K562 (cell line): ENCODE results near the gene TARP.

Experiments
- ATAC-seq: fragments of 200-7000 bp; cut with Tn5 transposase; 3 replicates; pipeline ENCODE4 v1.9.1; 2020; ENCODE audit warnings: moderate library complexity
- BruUV-seq: library from RNA; stranded (reverse); fragments of 400-500 nt; replicated peaks from 2 replicates; lab custom pipeline; 2021; lab: Mats Ljungman, UMichigan
- CTCF ChIA-PET: fragments of 300-600 bp; formaldehyde crosslinking; extraction: SDS; loops from one replicate; lab custom pipeline; 2021; ENCODE audit warnings: low intra/inter-chr PET ratio; lab: Yijun Ruan, JAX
- POLR2A ChIA-PET: fragments of 300-600, 350-650 bp; sonication (Branson Sonifier 250); formaldehyde crosslinking; extraction: SDS; loops from one replicate; lab custom pipeline; 2021; ENCODE audit warnings: antibody characterized with exemption, inconsistent platforms; lab: Yijun Ruan, JAX
- DNase-seq, 4 experiments: peaks; one replicate each; pipeline versions ENCODE4 v3.0.0 to v3.0.0-alpha.2; 2011 to 2018; ENCODE audit warnings: low spot score in 3 of 4, mixed read lengths in 3 of 4; ENCODE audit errors: extremely low read depth in 1 of 4
- FAIRE-seq: peaks from 2 replicates; lab custom pipeline; 2011; peaks lifted over from hg19 to GRCh38; lab: Jason Lieb, UNC
- H2AFZ ChIP-seq: 2 replicates; pipeline ENCODE4 v1.6.0; 2011; ENCODE audit warnings: low read depth, low read length, control low read depth, inconsistent platforms
- H3K27ac ChIP-seq: fragments of 200-600 bp; 3 replicates; pipeline ENCODE4 v1.8.0; 2011; ENCODE audit warnings: low read depth, mild to moderate bottlenecking, control low read depth, inconsistent platforms, low read length, moderate library complexity, mixed read lengths; ENCODE audit errors: extremely low read depth
- H3K27me3 ChIP-seq, 2 experiments: fragments of 300-600 bp in 1 of 2; 2 replicates in 1 of 2; 3 replicates in 1 of 2; pipeline versions ENCODE4 v1.6.0 to v1.8.0; 2011; ENCODE audit warnings: inconsistent platforms in 2 of 2, low read length in 2 of 2, mild to moderate bottlenecking in 1 of 2, mixed read lengths in 1 of 2, moderate library complexity in 1 of 2; ENCODE audit not compliant: control insufficient read depth in 2 of 2, insufficient read depth in 2 of 2
- H3K36me3 ChIP-seq: fragments of 300-600 bp; 3 replicates; pipeline ENCODE4 v1.8.0; 2011; ENCODE audit warnings: mild to moderate bottlenecking, low read length, inconsistent platforms; ENCODE audit not compliant: control insufficient read depth, insufficient read depth
- H3K4me1 ChIP-seq, 2 experiments: fragments of 200-600 bp in 1 of 2; replicated peaks in 1 of 2; 2 replicates in 1 of 2; 3 replicates in 1 of 2; pipeline versions ENCODE4 v1.5.1 to v1.8.0; 2011; ENCODE audit warnings: inconsistent platforms in 2 of 2, low read length in 2 of 2, mild to moderate bottlenecking in 1 of 2, mixed read lengths in 1 of 2, moderate library complexity in 1 of 2; ENCODE audit not compliant: control insufficient read depth in 2 of 2, insufficient read depth in 2 of 2
- H3K4me2 ChIP-seq: 2 replicates; pipeline ENCODE4 v1.6.1; 2011; ENCODE audit warnings: low read length, control low read depth, inconsistent platforms, mixed read lengths; ENCODE audit not compliant: insufficient read depth
- H3K4me3 ChIP-seq: fragments of 200-600 bp; sonication (generic), shearing (Covaris generic); 2 replicates; pipeline ENCODE4 v1.5.1; 2016; ENCODE audit warnings: control low read depth, inconsistent platforms
- H3K79me2 ChIP-seq: fragments of 200-600 bp; 3 replicates; pipeline ENCODE4 v1.8.0; 2011; ENCODE audit warnings: low read length, inconsistent platforms; ENCODE audit not compliant: control insufficient read depth, insufficient read depth
- H3K9ac ChIP-seq, 2 experiments: 2 replicates each; pipeline versions ENCODE4 v1.6.0 to v1.6.1; 2011; ENCODE audit warnings: low read depth in 2 of 2, low read length in 2 of 2, control low read depth in 1 of 2, inconsistent platforms in 1 of 2, mild to moderate bottlenecking in 1 of 2, mixed read lengths in 1 of 2; ENCODE audit not compliant: insufficient read depth in 1 of 2
- H3K9me1 ChIP-seq: one replicate; pipeline ENCODE4 v1.6.0; 2011; ENCODE audit warnings: inconsistent platforms, mild to moderate bottlenecking, low read length, moderate library complexity; ENCODE audit not compliant: control insufficient read depth, insufficient read depth
- H3K9me3 ChIP-seq: replicated peaks from 2 replicates; pipeline ENCODE4 v1.5.1; 2011; ENCODE audit warnings: low read depth, low read length, inconsistent platforms; ENCODE audit not compliant: control insufficient read depth, insufficient read depth
- H4K20me1 ChIP-seq: replicated peaks from 2 replicates; pipeline ENCODE4 v1.6.1; 2011; ENCODE audit warnings: low read length, inconsistent platforms, mixed read lengths; ENCODE audit not compliant: control insufficient read depth, insufficient read depth
- CEBPB ChIP-seq: fragments of 450-650 bp; IDR thresholded peaks from 2 replicates; pipeline ENCODE4 v1.6.1; 2016; ENCODE audit warnings: missing genetic modification characterization, missing compliant biosample characterization
- MTA2 ChIP-seq: fragments of 450-650 bp; IDR thresholded peaks from 2 replicates; pipeline ENCODE4 v1.6.1; 2016; ENCODE audit warnings: low read depth
- NBN ChIP-seq: fragments of 450-650 bp; IDR thresholded peaks from 2 replicates; pipeline ENCODE4 v1.6.1; 2016; ENCODE audit warnings: low read depth, mild to moderate bottlenecking
- NR2C1 ChIP-seq, 2 experiments: fragments of 450-650 bp; IDR thresholded peaks; 2 replicates each; pipeline ENCODE4 v1.6.1; 2017; ENCODE audit warnings: mild to moderate bottlenecking in 2 of 2, antibody characterized with exemption in 1 of 2, inconsistent platforms in 1 of 2, missing compliant biosample characterization in 1 of 2, missing genetic modification characterization in 1 of 2
- RAD21 ChIP-seq, 2 experiments: fragments of 250-450 bp in 1 of 2; fragments of 450-650 bp in 1 of 2; sonication (Bioruptor Pico) in 1 of 2; formaldehyde crosslinking in 1 of 2; IDR thresholded peaks in 1 of 2; conservative IDR thresholded peaks in 1 of 2; 2 replicates each; pipeline versions ENCODE4 v1.4.0 to v1.8.0; 2020 to 2022; ENCODE audit warnings: mild to moderate bottlenecking in 2 of 2, moderate library complexity in 1 of 2
- ZNF431 ChIP-seq: sonication (generic); formaldehyde crosslinking; IDR thresholded peaks from 2 replicates; pipeline ENCODE4 v1.8.0; 2022; ENCODE audit warnings: mild to moderate bottlenecking, missing genetic modification reagents
- ZNF512 ChIP-seq: IDR thresholded peaks from 2 replicates; pipeline ENCODE4 v1.6.1; 2016; ENCODE audit warnings: missing genetic modification characterization, missing compliant biosample characterization
- WGBS: fragments of 100-300 bp; shearing (Covaris generic); methylation state at CpG from one replicate; pipeline ENCODE4 v1.1.6; 2016; ENCODE audit warnings: low coverage, mixed read lengths; ENCODE audit not compliant: insufficient coverage; ENCODE audit errors: missing lambda C conversion rate; 5-methylcytosine and 5-hydroxymethylcytosine counted together
- in situ Hi-C: fragments of 300-500 bp; cut with MboI; formaldehyde crosslinking; loops from 4 replicates; pipeline ENCODE4 v1.15.0; 2018; ENCODE audit warnings: inconsistent platforms, mixed read lengths
- intact Hi-C: fragments of 100-400 bp; cut with micrococcal nuclease; formaldehyde crosslinking; loops from 2 replicates; pipeline ENCODE4 v1.14.2; 2022

TARP gene

GRCh38 chr7:38282081-38282480, 8.6 kb upstream of the TARP start:
- no peak overlapping the region for H3K4me3 ChIP-seq
- TF ChIP-seq NR2C1 (IDR thresholded peaks at IDR 0.05) (no peak), NR2C1 (tag; IDR thresholded peaks at IDR 0.05) (no peak), RAD21 (CRISPR knock-in tag; conservative IDR thresholded peaks at IDR 0.05 in 1 of 2, IDR thresholded peaks at IDR 0.05 in 1 of 2) (no peak), ZNF512 (tag) (no peak), ZNF431 (CRISPR knock-in tag) (no peak), CEBPB (tag) (0 out of 2 replicates have a peak, but pooled peaks have one; percentile 33), NBN (no peak), MTA2 (no peak)
- in situ Hi-C loops, result no loop called here
- intact Hi-C loops, result no loop called here
- CTCF ChIA-PET, result no interaction called here
- H3K27ac ChIP-seq, result no peak overlapping the region
- FAIRE-seq, result no peak
- peaks cover 5 to 18% of the 10 kb centered on the region in 2 experiments; a peak in 3 of 5 replicates for H3K27me3 ChIP-seq
- H3K9me1 ChIP-seq, result no peaks in the 10 kb centered on the region
- no peaks in the 10 kb centered on the region for H3K79me2 ChIP-seq
- H3K4me2 ChIP-seq, result no peak overlapping the region
- no peak for ATAC-seq
- H4K20me1 ChIP-seq, result no peaks in the 10 kb centered on the region
- WGBS, result 5% methylated on average over 3 of the region's 3 CpGs
- no peak overlapping the region for H2AFZ ChIP-seq
- POLR2A ChIA-PET, result no interaction called here
- no peak for DNase-seq
- no TSS peak for BruUV-seq
- no peaks in the 10 kb centered on the region for H3K36me3 ChIP-seq
- no peaks in the 10 kb centered on the region for H3K4me1 ChIP-seq
- no peak overlapping the region for H3K9ac ChIP-seq
- H3K9me3 ChIP-seq, result no peaks in the 10 kb centered on the region
